BE2C (cell line): ENCODE measurements around the gene CLDND1.

Experiments used
- DNase-seq: peaks from one replicate; pipeline ENCODE4 v3.0.0-alpha.2; 2020
- H3K27me3 ChIP-seq: fragments of 250-450 bp; sonication (Bioruptor Pico); 2 replicates; pipeline ENCODE4 v1.5.1; 2020; ENCODE audit warnings: mild to moderate bottlenecking
- H3K36me3 ChIP-seq: fragments of 250-450 bp; sonication (Bioruptor Pico); 2 replicates; pipeline ENCODE4 v1.5.1; 2020; ENCODE audit warnings: mild to moderate bottlenecking
- H3K4me1 ChIP-seq: fragments of 250-450 bp; sonication (Bioruptor Pico); 2 replicates; pipeline ENCODE4 v1.5.1; 2020
- H3K4me3 ChIP-seq: 2 replicates; pipeline ENCODE4 v1.5.1; 2011; ENCODE audit warnings: low read depth, low read length
- H3K9me3 ChIP-seq: fragments of 250-450 bp; sonication (Bioruptor Pico); 2 replicates; pipeline ENCODE4 v1.5.1; 2020
- TF ChIP-seq, protein P1 (sequence below): IDR thresholded peaks from 2 replicates; pipeline ENCODE4 v1.5.1; 2012; ENCODE audit warnings: mild to moderate bottlenecking, low read depth, low read length

Gene CLDND1

DNA sequence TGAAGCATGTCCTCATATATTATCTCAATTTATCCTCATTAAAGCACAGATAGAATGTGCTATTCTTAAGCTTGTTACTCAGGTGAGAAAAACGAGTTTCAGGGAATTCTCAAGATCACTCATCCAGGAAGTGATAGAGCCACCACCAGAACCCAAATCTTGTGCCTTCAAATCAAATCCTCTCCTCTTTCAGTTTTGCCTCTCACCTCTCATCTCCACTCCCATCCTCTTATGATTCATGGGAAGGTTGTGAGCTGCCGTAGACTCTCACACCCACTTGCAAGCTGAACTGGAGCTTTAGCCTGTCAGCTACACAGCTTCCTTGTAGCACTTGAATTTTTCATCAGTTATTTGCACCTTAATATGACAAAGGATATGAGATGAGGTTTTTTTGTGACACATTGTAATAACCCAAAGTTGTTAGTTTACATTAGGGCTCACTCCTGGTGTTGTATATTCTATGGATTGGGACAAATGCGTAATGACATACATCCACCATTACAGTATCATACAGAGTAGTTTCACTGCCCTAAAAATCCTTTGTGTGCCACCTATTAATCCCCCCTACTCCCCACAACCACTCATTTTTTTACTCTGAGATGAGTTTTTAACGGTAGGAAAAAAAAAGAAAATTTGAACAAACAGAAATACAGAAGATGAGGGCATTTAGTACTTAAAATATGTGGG lies 34.8 kb upstream of the CLDND1 start:
- TF ChIP-seq, protein P1, sequence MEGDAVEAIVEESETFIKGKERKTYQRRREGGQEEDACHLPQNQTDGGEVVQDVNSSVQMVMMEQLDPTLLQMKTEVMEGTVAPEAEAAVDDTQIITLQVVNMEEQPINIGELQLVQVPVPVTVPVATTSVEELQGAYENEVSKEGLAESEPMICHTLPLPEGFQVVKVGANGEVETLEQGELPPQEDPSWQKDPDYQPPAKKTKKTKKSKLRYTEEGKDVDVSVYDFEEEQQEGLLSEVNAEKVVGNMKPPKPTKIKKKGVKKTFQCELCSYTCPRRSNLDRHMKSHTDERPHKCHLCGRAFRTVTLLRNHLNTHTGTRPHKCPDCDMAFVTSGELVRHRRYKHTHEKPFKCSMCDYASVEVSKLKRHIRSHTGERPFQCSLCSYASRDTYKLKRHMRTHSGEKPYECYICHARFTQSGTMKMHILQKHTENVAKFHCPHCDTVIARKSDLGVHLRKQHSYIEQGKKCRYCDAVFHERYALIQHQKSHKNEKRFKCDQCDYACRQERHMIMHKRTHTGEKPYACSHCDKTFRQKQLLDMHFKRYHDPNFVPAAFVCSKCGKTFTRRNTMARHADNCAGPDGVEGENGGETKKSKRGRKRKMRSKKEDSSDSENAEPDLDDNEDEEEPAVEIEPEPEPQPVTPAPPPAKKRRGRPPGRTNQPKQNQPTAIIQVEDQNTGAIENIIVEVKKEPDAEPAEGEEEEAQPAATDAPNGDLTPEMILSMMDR, result no peak
- H3K9me3 ChIP-seq, result no peaks in the 10 kb centered on the region
- DNase-seq, result no peak
- peaks cover 33% of the 10 kb centered on the region for H3K27me3 ChIP-seq
- H3K4me3 ChIP-seq, result no peak overlapping the region
- no peaks in the 10 kb centered on the region for H3K4me1 ChIP-seq
- H3K36me3 ChIP-seq, result no peaks in the 10 kb centered on the region

DNA sequence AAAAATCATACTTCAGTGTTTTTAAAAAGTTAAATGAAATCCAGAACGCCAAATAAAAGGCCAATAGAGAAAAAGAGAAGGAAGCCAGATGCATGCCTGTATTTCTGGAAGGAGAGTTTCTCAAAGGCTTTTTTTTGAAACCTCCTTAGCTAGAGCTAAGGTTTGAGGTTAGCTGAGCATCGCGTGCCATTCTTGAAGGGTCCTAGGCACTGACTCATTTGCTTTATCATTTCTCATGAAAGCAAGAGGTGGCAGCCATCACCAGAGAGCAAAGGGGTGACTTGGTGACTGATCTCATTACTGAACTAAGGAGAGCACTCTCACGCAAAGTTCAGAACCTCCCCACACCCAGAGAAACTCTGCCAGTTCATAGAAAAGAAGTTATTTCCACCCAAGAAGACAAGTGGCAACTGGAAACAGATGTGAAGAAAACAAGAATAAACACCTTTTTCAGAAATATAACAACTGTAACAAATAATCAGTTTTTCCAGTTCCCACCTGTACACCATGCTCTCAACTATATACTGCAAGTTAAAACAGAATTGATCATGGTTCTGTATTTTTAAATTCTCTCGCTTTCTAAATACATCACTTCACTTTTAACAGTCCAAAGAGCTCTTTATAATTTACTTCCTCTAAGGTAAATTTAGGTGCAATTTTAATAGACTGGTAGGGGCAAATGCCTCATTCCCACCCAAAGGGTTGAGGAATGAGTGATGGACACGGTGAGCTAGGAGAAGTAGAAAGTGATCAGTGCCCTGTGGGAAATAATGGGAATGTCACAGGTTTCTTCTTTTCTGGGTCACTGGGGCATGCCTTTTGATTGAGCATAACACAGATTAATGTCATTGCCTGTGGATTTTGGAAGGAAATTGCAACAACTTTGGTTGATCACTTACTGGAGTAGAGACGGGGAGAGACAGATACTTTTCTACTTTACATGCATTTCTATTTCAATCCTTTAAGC lies 33.7 kb upstream of the CLDND1 start:
- no peak overlapping the region for H3K4me3 ChIP-seq
- H3K27me3 ChIP-seq, result peaks cover 31% of the 10 kb centered on the region
- DNase-seq, result no peak

DNA sequence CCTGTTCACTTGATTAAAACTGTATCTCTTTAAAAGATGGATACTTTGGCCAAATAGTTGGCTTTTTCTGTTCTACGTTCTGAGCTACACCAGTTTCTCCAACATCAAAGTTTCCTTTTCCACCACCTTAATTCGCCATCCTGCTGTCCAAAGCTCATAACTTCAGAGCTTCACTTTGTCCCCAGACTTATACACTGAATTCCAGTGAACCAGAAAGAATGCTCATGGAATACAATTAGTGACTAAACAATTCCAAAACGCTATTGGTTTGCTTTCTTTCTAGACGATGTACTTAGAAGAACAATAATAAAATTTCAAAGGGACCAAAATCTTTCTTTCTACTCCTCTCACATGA lies 32.3 kb upstream of the CLDND1 start:
- H3K9me3 ChIP-seq, result no peaks in the 10 kb centered on the region
- H3K4me3 ChIP-seq, result no peak overlapping the region
- DNase-seq, result no peak
- peaks cover 34% of the 10 kb centered on the region for H3K27me3 ChIP-seq
- no peaks in the 10 kb centered on the region for H3K36me3 ChIP-seq
- H3K4me1 ChIP-seq, result no peaks in the 10 kb centered on the region; the same call in 1 of the 2 replicates
- TF ChIP-seq, protein P1, result no peak

More for the DNA sequence above, 33.7 kb upstream of the CLDND1 start:
- TF ChIP-seq, protein P1, result no peak
- Histone ChIP-seq H3K36me3 (no peaks in the 10 kb centered on the region), H3K9me3 (no peaks in the 10 kb centered on the region), H3K4me1 (no peaks in the 10 kb centered on the region)

DNA sequence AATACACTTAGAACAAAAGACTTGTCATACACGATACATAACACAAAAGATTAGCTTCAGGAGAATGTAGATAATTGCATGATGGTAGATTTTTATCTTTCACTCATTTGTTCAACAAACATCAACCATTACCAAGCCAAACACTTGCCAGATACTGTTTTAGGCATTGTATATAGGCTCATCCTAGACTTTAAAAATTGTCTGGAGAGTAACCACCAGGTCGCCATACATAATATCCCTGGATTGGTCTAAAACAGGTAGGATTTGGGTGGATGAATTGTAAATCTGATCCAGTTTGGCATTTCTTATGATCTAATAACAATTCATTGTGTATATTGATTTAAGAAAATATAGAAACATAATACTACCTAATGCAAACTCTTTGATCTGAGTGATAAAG lies 31.9 kb upstream of the CLDND1 start:
- H3K4me3 ChIP-seq, result no peak overlapping the region
- H3K27me3 ChIP-seq, result peaks cover 37% of the 10 kb centered on the region
- no peak for DNase-seq
- no peaks in the 10 kb centered on the region for H3K9me3 ChIP-seq
- no peaks in the 10 kb centered on the region for H3K36me3 ChIP-seq
- no peaks in the 10 kb centered on the region; the same call in 1 of the 2 replicates for H3K4me1 ChIP-seq
- TF ChIP-seq, protein P1, result no peak

DNA sequence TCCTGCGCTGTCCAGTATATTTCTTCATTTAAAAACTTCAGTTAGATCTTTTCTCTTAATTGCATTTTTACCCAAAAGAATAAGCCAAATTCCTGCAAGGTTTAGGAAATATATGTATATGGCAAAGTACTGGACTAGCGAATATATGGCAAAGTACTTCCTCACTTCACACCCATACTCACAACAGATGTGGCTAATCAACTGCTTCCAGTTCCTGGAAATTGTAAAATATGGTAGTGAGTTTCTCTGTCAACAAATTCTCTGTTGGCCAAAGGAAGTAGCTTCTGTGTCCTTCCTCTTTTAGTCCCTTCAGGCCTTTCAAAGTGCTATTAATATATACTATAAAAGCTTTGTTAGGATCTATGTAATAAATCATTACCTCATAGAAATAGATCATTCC lies 31.1 kb upstream of the CLDND1 start:
- Histone ChIP-seq H3K27me3 (peaks cover 45% of the 10 kb centered on the region), H3K4me3 (no peak overlapping the region), H3K4me1 (no peaks in the 10 kb centered on the region; the same call in 1 of the 2 replicates), H3K9me3 (no peaks in the 10 kb centered on the region), H3K36me3 (no peaks in the 10 kb centered on the region)
- DNase-seq, result no peak
- TF ChIP-seq, protein P1, result no peak

DNA sequence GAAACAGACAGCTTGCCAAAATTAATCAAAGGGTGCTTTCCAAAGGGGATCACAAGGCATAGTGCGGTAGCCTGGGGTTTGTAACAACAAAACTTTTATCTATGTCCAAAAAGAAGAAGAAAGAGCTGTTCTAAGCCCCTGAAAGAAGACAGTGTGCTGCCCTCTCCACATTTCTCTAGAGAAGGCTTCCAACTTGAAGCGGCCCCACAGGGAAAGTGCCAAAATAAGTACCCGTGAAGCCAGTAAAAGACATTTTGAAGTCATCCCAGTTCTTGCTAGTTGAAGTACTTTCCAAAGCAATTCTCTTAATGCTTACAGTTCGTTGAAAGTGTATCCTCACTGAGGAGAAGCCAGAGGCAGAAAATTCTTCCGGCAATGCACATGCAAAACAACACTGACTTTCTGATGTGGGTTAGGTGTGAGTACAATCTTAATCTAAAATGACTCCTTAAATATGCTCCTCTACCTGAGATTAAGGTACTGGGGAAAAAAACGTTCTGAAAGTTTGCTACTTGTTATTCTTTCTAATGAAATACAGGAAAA lies 30.4 kb upstream of the CLDND1 start:
- H3K27me3 ChIP-seq, result peaks cover 52% of the 10 kb centered on the region
- DNase-seq, result no peak
- no peaks in the 10 kb centered on the region; the same call in 1 of the 2 replicates for H3K4me1 ChIP-seq

More for the DNA sequence above, 30.4 kb upstream of the CLDND1 start:
- no peaks in the 10 kb centered on the region for H3K36me3 ChIP-seq
- no peaks in the 10 kb centered on the region for H3K9me3 ChIP-seq
- TF ChIP-seq, protein P1, result no peak
- no peak overlapping the region for H3K4me3 ChIP-seq
